D721Med (cell line): ENCODE results near the gene IGLL5.

Experiments used
- DNase-seq: peaks from one replicate; pipeline ENCODE4 v3.0.0; 2011; ENCODE audit warnings: low spot score; ENCODE audit not compliant: insufficient read length
- FAIRE-seq: peaks from 2 replicates; lab custom pipeline; 2011; peaks lifted over from hg19 to GRCh38; lab: Jason Lieb, UNC
- TF ChIP-seq, protein P1 (sequence below): IDR thresholded peaks from 2 replicates; pipeline ENCODE4 v1.5.1; 2012; ENCODE audit warnings: mild to moderate bottlenecking, control low read depth; ENCODE audit not compliant: insufficient read depth; ENCODE audit errors: missing control alignments

The IGLL5 gene

DNA sequence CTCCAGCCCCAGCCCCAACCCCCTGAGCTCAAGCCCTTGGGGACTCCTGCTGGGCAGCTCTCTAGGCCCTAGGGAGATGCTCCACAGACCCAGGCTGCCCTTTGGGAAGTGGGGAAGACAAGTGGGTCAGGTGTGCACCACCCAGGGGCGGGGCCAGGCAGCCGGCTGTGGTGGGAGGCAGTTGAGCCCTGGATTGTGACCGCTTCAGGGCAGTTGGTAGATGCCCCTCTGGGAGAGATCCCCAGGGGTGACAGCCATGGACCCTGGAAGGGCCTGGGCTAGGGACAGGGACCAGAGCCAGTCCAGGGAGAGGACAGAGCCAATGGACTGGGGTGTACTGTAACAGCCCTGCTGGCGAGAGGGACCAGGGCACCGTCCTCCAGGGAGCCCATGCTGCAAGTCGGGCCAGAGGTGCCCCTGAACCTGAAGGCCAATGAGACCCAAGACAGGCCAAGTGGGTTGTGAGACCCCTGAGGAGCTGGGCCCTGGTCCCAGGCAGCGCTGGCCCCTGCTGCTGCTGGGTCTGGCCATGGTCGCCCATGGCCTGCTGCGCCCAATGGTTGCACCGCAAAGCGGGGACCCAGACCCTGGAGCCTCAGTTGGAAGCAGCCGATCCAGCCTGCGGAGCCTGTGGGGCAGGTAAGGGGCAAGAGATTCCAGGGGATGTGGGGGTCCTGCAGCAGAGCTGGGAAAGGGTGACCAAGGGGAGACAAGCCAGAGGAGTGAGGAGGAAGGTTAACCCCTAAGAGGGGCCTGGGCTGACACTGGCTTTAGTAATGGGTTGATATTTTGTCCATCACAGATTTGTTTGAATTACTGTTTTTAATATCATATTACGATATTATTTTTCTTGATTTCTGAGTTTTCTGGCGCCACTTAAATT lies at the start of gene IGLL5:
Gene IGLL5, plus strand, starts transcription at position 196 of the 883 bp plus-strand sequence. Its CDS starts 238 bp downstream, at position 434.
- FAIRE-seq (no peak), DNase-seq (no peak)
- TF ChIP-seq, protein P1, sequence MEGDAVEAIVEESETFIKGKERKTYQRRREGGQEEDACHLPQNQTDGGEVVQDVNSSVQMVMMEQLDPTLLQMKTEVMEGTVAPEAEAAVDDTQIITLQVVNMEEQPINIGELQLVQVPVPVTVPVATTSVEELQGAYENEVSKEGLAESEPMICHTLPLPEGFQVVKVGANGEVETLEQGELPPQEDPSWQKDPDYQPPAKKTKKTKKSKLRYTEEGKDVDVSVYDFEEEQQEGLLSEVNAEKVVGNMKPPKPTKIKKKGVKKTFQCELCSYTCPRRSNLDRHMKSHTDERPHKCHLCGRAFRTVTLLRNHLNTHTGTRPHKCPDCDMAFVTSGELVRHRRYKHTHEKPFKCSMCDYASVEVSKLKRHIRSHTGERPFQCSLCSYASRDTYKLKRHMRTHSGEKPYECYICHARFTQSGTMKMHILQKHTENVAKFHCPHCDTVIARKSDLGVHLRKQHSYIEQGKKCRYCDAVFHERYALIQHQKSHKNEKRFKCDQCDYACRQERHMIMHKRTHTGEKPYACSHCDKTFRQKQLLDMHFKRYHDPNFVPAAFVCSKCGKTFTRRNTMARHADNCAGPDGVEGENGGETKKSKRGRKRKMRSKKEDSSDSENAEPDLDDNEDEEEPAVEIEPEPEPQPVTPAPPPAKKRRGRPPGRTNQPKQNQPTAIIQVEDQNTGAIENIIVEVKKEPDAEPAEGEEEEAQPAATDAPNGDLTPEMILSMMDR = no peak

DNA sequence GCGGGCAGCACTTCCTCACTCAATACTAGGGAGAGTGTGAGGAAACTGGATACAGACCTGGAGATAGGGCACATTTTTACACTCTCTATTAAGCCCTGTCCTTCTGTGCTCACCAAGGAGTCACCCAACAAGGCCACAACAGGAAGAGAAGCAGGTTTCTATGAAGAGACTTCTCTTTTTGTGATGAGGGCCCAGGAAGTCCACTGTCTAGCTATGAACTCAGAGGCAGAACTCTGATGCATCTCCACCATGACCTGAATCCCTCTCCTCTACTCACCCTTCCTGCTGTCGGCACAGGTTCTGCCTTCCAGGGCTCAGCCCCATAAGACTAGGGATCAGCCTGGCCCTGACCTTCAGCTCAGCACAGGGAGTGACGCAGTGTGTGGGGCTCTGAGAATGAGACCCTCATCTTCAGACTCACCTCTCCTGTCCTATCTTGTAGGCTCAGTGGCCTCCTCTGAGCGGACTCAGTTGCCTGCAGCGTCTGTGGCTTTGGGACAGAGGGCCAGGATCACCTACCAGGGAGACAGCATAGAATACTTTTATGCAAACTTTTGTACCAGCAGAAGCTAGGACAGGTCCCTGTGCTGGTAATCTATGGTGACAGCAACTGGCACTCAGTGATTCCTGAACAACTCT lies 49.3 kb upstream of the IGLL5 start:
- TF ChIP-seq, protein P1 = no peak
- DNase-seq (no peak), FAIRE-seq (no peak)

DNA sequence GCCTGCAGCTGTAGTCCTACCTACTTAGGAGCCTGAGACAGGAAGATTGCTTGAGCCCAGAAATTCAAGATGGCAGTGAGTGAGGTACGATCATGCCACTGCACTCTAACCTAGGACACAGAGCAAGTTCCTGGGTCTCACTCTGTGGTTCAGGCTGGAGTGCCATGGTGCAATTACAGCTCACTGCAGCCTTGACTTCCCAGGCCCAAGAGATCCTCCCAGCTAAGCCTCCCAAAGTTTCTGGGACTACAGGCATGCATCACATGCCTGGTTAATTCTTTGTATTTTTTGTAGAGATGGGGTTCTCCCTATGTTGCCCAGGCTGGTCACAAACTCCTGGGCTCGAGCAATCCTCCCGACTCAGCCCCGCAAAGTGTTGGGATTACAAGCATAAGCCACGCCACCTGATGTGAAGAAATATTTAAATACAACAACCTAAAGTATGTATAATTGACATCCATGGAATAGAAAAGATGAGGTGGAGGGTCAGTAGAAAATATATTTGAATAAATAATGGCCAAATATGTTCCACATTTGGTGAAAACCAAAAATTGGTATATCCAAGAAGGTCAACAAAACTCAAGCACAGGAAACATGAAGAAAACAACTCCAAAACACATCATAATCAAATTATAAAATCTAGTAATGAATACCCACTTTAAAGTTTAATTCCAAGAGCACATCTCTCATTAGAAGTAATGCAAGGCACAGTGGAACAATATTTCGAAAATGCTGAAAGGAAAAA lies 47.9 kb upstream of the IGLL5 start:
- FAIRE-seq (no peak), DNase-seq (no peak)
- TF ChIP-seq, protein P1 = no peak

DNA sequence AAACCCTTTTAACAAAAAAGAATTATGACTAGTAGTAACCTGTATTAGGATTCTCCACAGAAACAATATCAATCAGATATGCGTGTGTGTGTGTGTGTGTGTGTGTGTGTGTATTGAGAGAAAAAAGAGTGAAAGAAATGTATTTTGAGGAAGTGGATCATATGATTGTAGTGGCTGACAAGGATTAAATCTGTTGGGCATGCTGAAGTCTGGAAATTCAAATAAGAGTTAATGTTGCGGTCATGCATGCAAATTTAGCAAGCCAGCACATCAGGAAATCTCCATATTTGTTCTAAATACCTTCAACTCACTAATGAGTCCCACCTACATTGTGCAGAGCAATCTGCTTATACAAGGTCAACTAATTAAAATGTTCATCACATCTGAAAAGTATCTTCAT lies 46.8 kb upstream of the IGLL5 start:
- no peak for DNase-seq
- TF ChIP-seq, protein P1 = no peak
- FAIRE-seq = no peak

DNA sequence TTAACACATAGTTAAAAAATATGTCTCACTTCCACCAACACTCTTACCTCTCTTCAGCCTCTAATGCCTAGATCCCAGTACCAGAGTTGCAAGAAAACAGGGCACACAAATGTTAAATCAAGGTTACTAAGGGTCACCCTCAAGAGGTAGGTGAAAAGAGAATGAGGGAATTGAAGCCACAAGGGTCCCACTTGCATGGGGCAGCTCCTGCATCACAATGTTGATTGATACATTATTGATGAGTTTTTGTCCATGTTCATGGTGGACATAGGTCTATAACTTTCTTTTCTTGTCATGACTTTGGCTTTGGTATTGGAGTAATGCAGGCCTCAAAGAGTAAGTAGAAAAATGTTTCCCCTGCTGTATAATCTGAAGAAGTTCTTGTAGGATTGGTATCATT lies 46.0 kb upstream of the IGLL5 start:
- DNase-seq (no peak), FAIRE-seq (no peak)
- TF ChIP-seq, protein P1 = no peak

DNA sequence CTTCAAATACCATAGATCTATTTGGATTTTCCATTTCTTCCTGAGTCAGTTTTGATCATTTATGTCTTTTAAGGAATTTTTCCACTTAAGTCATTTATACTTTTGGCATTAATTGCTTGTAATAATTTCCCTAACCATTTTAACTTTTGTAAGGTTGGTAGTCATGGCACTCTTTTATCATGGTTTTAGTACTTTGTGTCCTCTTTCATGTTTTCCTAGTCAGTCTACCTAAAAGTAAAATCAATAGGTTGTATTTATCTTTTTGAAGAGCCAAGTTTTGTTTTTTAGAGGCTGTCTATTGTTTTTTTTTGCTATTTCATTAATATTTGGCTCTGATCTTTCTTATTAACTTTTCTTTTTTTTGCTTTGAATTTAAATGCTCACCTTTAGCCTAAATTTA lies 45.5 kb upstream of the IGLL5 start:
- FAIRE-seq = no peak
- no peak for DNase-seq
- TF ChIP-seq, protein P1 = no peak
